Mucosa of stomach (tissue), 1 donor: Measurements from ENCODE around the gene ENO4.

ENCODE experiments used
- H3K27me3 ChIP-seq: one replicate; pipeline ENCODE4 v1.7.0; 2013; ENCODE audit warnings: mild to moderate bottlenecking, low read length; ENCODE audit not compliant: control insufficient read depth, insufficient read depth
- H3K36me3 ChIP-seq: one replicate; pipeline ENCODE4 v1.7.0; 2013; ENCODE audit warnings: low read length; ENCODE audit not compliant: control insufficient read depth, insufficient read depth
- H3K4me1 ChIP-seq: one replicate; pipeline ENCODE4 v1.7.0; 2013; ENCODE audit warnings: mild to moderate bottlenecking, low read length; ENCODE audit not compliant: control insufficient read depth, insufficient read depth
- H3K4me3 ChIP-seq: one replicate; pipeline ENCODE4 v1.7.0; 2013; ENCODE audit warnings: low read length
- H3K9ac ChIP-seq: one replicate; pipeline ENCODE4 v1.7.0; 2013; ENCODE audit warnings: mild to moderate bottlenecking, low read length, moderate library complexity
- H3K9me3 ChIP-seq: one replicate; pipeline ENCODE4 v1.7.0; 2013; ENCODE audit warnings: mild to moderate bottlenecking, low read length, moderate library complexity; ENCODE audit not compliant: control insufficient read depth
- donor health status: Pancreatic carcinoma.

Gene ENO4

GRCh38 chr10:116878123-116878522, 28.8 kb downstream of the ENO4 start:
- no peak overlapping the region for H3K4me3 ChIP-seq
- H3K9me3 ChIP-seq, result no peaks in the 10 kb centered on the region
- no peaks in the 10 kb centered on the region for H3K27me3 ChIP-seq
- no peak overlapping the region for H3K9ac ChIP-seq
- no peaks in the 10 kb centered on the region for H3K36me3 ChIP-seq
- no peaks in the 10 kb centered on the region for H3K4me1 ChIP-seq

GRCh38 chr10:116879817-116880216, 30.5 kb downstream of the ENO4 start:
- no peaks in the 10 kb centered on the region for H3K9me3 ChIP-seq

GRCh38 chr10:116880716-116881482, 31.6 kb downstream of the ENO4 start:
- no peaks in the 10 kb centered on the region for H3K27me3 ChIP-seq
- no peaks in the 10 kb centered on the region for H3K9me3 ChIP-seq
- no peak overlapping the region for H3K4me3 ChIP-seq
- no peaks in the 10 kb centered on the region for H3K36me3 ChIP-seq
- H3K4me1 ChIP-seq, result no peaks in the 10 kb centered on the region
- H3K9ac ChIP-seq, result no peak overlapping the region

More at GRCh38 chr10:116879817-116880216, 30.5 kb downstream of the ENO4 start:
- Histone ChIP-seq H3K36me3 (no peaks in the 10 kb centered on the region), H3K4me3 (no peak overlapping the region), H3K4me1 (no peaks in the 10 kb centered on the region), H3K27me3 (no peaks in the 10 kb centered on the region), H3K9ac (no peak overlapping the region)

GRCh38 chr10:116882639-116883038, 33.3 kb downstream of the ENO4 start:
- Histone ChIP-seq H3K9ac (no peak overlapping the region), H3K36me3 (no peaks in the 10 kb centered on the region), H3K27me3 (no peaks in the 10 kb centered on the region), H3K4me1 (no peaks in the 10 kb centered on the region), H3K9me3 (no peaks in the 10 kb centered on the region), H3K4me3 (no peak overlapping the region)

GRCh38 chr10:116886772-116887171, 37.5 kb downstream of the ENO4 start:
- Histone ChIP-seq H3K4me1 (peaks cover 7% of the 10 kb centered on the region), H3K9ac (no peak overlapping the region), H3K36me3 (no peaks in the 10 kb centered on the region), H3K9me3 (no peaks in the 10 kb centered on the region), H3K27me3 (no peaks in the 10 kb centered on the region), H3K4me3 (no peak overlapping the region)

- Histone ChIP-seq H3K9ac (no peak overlapping the region), H3K9me3 (no peaks in the 10 kb centered on the region), H3K4me3 (no peak overlapping the region), H3K27me3 (no peaks in the 10 kb centered on the region), H3K4me1 (peaks cover 12% of the 10 kb centered on the region), H3K36me3 (no peaks in the 10 kb centered on the region)
Observed at GRCh38 chr10:116888380-116889055, 39.2 kb downstream of the ENO4 start.

- no peak overlapping the region for H3K4me3 ChIP-seq
- no peaks in the 10 kb centered on the region for H3K9me3 ChIP-seq
- no peaks in the 10 kb centered on the region for H3K36me3 ChIP-seq
- peaks cover 12% of the 10 kb centered on the region for H3K4me1 ChIP-seq
- no peaks in the 10 kb centered on the region for H3K27me3 ChIP-seq
- no peak overlapping the region for H3K9ac ChIP-seq
Observed at GRCh38 chr10:116889066-116889465, 39.8 kb downstream of the ENO4 start.

- peaks cover 12% of the 10 kb centered on the region for H3K4me1 ChIP-seq
- no peak overlapping the region for H3K4me3 ChIP-seq
- no peak overlapping the region for H3K9ac ChIP-seq
- no peaks in the 10 kb centered on the region for H3K36me3 ChIP-seq
- no peaks in the 10 kb centered on the region for H3K9me3 ChIP-seq
- no peaks in the 10 kb centered on the region for H3K27me3 ChIP-seq
Observed at GRCh38 chr10:116891208-116891607, 41.9 kb downstream of the ENO4 start.

- no peaks in the 10 kb centered on the region for H3K36me3 ChIP-seq
- H3K4me3 ChIP-seq, result no peak overlapping the region
- no peak overlapping the region for H3K9ac ChIP-seq
- no peaks in the 10 kb centered on the region for H3K27me3 ChIP-seq
- peaks cover 12% of the 10 kb centered on the region for H3K4me1 ChIP-seq
- no peaks in the 10 kb centered on the region for H3K9me3 ChIP-seq
Observed at GRCh38 chr10:116892907-116893685, 43.8 kb downstream of the ENO4 start.

- Histone ChIP-seq H3K9me3 (no peaks in the 10 kb centered on the region), H3K4me3 (no peak overlapping the region), H3K9ac (no peak overlapping the region), H3K4me1 (peaks cover 12% of the 10 kb centered on the region), H3K27me3 (no peaks in the 10 kb centered on the region), H3K36me3 (no peaks in the 10 kb centered on the region)
Observed at GRCh38 chr10:116893686-116894037, 44.4 kb downstream of the ENO4 start.

- Histone ChIP-seq H3K9ac (no peak overlapping the region), H3K36me3 (no peaks in the 10 kb centered on the region), H3K27me3 (no peaks in the 10 kb centered on the region), H3K4me3 (no peak overlapping the region), H3K9me3 (no peaks in the 10 kb centered on the region), H3K4me1 (no peaks in the 10 kb centered on the region)
Observed at GRCh38 chr10:116899626-116900025, 50.3 kb downstream of the ENO4 start.

GRCh38 chr10:116905845-116906210, 56.5 kb downstream of the ENO4 start:
- Histone ChIP-seq H3K27me3 (no peaks in the 10 kb centered on the region), H3K9me3 (no peaks in the 10 kb centered on the region), H3K9ac (no peak overlapping the region), H3K4me3 (no peak overlapping the region), H3K36me3 (no peaks in the 10 kb centered on the region), H3K4me1 (no peaks in the 10 kb centered on the region)
